Upper lobe of right lung (tissue), 1 donor: ENCODE data around the gene PRSS56. TPM values are rescaled to one million over a fixed set of nuclear protein-coding genes. Genes with fewer than 3 reads are reported as not detected.

Experiments used
- ATAC-seq: fragments of 200-7000 bp; cut with Tn5 transposase; one replicate; pipeline ENCODE4 v1.9.1; 2020; ENCODE audit warnings: mild to moderate bottlenecking, moderate library complexity
- DNase-seq: peaks from one replicate; pipeline ENCODE4 v3.0.0-alpha.2; 2020
- H3K27ac ChIP-seq: fragments of 200-600 bp; one replicate; pipeline ENCODE4 v1.8.0; 2022
- H3K27me3 ChIP-seq: fragments of 200-600 bp; one replicate; pipeline ENCODE4 v1.8.0; 2022; ENCODE audit warnings: mild to moderate bottlenecking
- H3K36me3 ChIP-seq: fragments of 200-600 bp; one replicate; pipeline ENCODE4 v1.8.0; 2022
- H3K4me1 ChIP-seq: fragments of 200-600 bp; one replicate; pipeline ENCODE4 v1.8.0; 2022
- H3K4me3 ChIP-seq: fragments of 200-600 bp; one replicate; pipeline ENCODE4 v1.8.0; 2022; ENCODE audit warnings: mild to moderate bottlenecking
- H3K9me3 ChIP-seq: fragments of 200-600 bp; one replicate; pipeline ENCODE4 v1.8.0; 2022
- CTCF ChIP-seq: fragments of 200-600 bp; IDR thresholded peaks from one replicate; pipeline ENCODE4 v1.8.0; 2022; ENCODE audit warnings: antibody characterized with exemption
- intact Hi-C: fragments of 100-400 bp; cut with DNase I; formaldehyde crosslinking; loops from one replicate; pipeline ENCODE4 v1.11.0; 2022
- total RNA-seq: library from RNA; stranded (reverse); fragmentation: NEBNext Ultra II Directional; extraction: Animal tissue kit (Norgen Biotek cat#: 25700); gene quantifications from one replicate; pipeline ENCODE4 v1.2.1, GENCODE V29; 2021
- donor health status: DM: no; HTN: yes; CAD: no; lungs with severe emphysema.

The PRSS56 gene
- total RNA-seq, 1 donor from 2014 or later: not detected

GRCh38 chr2:232482301-232483238 is 37.6 kb upstream of the PRSS56 start:
- H3K9me3 ChIP-seq: no peaks in the 10 kb centered on the region
- H3K27me3 ChIP-seq: peaks cover 39% of the 10 kb centered on the region
- peaks cover 5% of the 10 kb centered on the region for H3K4me1 ChIP-seq
- TF ChIP-seq CTCF: no peak
- H3K36me3 ChIP-seq: no peaks in the 10 kb centered on the region
- no peak overlapping the region for H3K4me3 ChIP-seq
- ATAC-seq: no peak
- intact Hi-C loops: no loop called here
- H3K27ac ChIP-seq: no peak overlapping the region
- DNase-seq: peak; percentile 55

- Histone ChIP-seq H3K27ac (no peak overlapping the region), H3K36me3 (no peaks in the 10 kb centered on the region), H3K4me1 (peaks cover 5% of the 10 kb centered on the region), H3K9me3 (no peaks in the 10 kb centered on the region), H3K27me3 (peaks cover 46% of the 10 kb centered on the region), H3K4me3 (no peak overlapping the region)
- DNase-seq (peak; percentile 50), ATAC-seq (no peak)
- intact Hi-C loops: no loop called here
- TF ChIP-seq CTCF: no peak
Measured at GRCh38 chr2:232483311-232483922, 36.8 kb upstream of the PRSS56 start.

- H3K27me3 ChIP-seq: peaks cover 52% of the 10 kb centered on the region
- ATAC-seq: no peak
- no peak overlapping the region for H3K27ac ChIP-seq
- H3K4me3 ChIP-seq: no peak overlapping the region
- no peak for TF ChIP-seq CTCF
- no peaks in the 10 kb centered on the region for H3K9me3 ChIP-seq
- peak; percentile 51 for DNase-seq
- H3K4me1 ChIP-seq: peaks cover 5% of the 10 kb centered on the region
- intact Hi-C loops: no loop called here
- H3K36me3 ChIP-seq: no peaks in the 10 kb centered on the region
Measured at GRCh38 chr2:232483923-232484627, 36.1 kb upstream of the PRSS56 start.

GRCh38 chr2:232484628-232485347 is 35.4 kb upstream of the PRSS56 start:
- ATAC-seq (no peak), DNase-seq (peak; percentile 55)
- H3K9me3 ChIP-seq: no peaks in the 10 kb centered on the region
- no peaks in the 10 kb centered on the region for H3K36me3 ChIP-seq
- intact Hi-C loops: no loop called here
- no peak overlapping the region for H3K4me3 ChIP-seq
- H3K27me3 ChIP-seq: peaks cover 54% of the 10 kb centered on the region
- peaks cover 5% of the 10 kb centered on the region for H3K4me1 ChIP-seq
- no peak overlapping the region for H3K27ac ChIP-seq
- no peak for TF ChIP-seq CTCF

- H3K27me3 ChIP-seq: peaks cover 54% of the 10 kb centered on the region
- peak; percentile 45 for DNase-seq
Measured at GRCh38 chr2:232485348-232485756, 34.8 kb upstream of the PRSS56 start.

More at GRCh38 chr2:232485348-232485756, 34.8 kb upstream of the PRSS56 start:
- no peak overlapping the region for H3K27ac ChIP-seq
- no peak for ATAC-seq
- H3K36me3 ChIP-seq: no peaks in the 10 kb centered on the region
- H3K4me3 ChIP-seq: no peak overlapping the region
- no peaks in the 10 kb centered on the region for H3K9me3 ChIP-seq
- H3K4me1 ChIP-seq: peaks cover 5% of the 10 kb centered on the region
- TF ChIP-seq CTCF: no peak
- intact Hi-C loops: no loop called here
